CD4-positive, alpha-beta T cell treated with Interleukin-12 subunit alpha and Interleukin-12 subunit beta, for 1 hour (primary cell): Measurements from ENCODE around the gene PITPNC1.
"Not testable (repeated sequence)": the region's sequence is repeated elsewhere in the genome, so short reads cannot be mapped to it uniquely, and the experiment has no call there.

Source experiments
- DNase-seq: peaks from one replicate; pipeline ENCODE4 v3.0.0-alpha.2; 2020

PITPNC1 gene

DNA sequence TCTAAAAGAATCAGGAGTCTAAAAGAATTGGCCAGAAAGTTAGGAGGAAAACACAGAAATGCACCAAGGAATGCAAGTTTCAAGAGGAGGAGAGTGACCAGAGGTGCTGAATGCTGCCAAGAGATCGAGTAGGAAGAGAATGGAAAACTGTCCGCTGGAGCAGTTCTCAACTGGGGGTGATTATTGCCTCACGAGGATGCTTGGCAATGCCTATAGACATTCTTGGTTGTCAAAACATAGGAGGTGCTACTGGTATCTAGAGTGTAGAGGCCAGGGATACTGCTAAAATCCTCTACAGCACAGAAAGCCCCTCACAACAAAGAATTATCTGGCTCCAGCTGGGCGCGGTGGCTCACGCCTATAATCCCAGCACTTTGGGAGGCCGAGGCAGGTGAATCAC lies 258.6 kb downstream of the PITPNC1 start:
- DNase-seq: no peak

DNA sequence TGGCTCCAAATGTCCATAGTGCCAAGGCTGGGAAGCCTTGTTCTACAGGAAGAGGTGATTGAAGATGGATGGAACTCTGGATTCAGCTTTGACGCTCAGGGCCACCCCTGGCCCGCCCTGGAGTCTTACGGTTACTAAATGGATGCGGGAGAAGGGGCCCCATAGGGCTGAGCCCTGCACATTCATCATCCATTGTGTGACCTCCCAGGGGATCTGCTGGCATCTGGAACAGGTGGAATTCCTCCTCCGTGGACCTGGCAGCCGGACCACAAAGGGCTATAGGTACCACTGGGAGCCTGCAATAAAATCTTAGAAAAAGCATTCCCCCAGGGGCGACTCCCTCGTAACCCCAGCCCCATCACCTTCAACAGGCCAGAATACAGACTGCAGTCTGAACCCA lies 259.2 kb downstream of the PITPNC1 start:
- no peak for DNase-seq

DNA sequence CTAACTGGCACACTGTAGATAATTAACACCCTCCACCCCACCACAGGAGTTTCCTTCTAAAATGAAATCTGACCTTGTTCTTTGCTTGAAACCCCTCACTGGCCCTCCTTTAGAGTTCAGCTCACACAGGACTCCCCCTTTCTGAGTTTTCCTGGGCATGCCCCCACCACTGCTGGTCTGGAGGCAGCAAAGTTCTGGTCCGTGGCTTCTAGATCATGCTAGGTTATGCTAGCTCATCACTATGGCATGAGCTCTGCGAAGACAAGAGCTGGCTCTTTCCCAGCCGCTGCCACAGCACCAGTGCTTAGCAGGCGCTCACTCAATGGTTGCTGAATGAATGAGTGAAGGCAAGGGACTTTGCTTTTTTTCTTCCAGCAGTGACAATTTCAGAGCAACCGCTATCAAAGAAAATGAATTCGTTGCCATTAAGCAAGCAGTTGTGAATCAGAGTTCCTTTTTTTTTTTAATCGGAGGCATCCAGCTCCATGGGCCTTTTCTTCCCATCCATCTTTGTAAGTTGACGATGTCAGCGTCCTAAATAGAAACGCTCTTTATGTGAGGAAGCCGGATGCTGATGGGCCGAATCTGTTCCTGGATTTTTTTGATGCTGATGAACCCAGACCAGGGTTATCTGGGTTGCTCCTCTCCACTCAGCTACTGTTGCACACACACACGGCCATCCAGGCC lies 259.9 kb downstream of the PITPNC1 start:
- no peak for DNase-seq

DNA sequence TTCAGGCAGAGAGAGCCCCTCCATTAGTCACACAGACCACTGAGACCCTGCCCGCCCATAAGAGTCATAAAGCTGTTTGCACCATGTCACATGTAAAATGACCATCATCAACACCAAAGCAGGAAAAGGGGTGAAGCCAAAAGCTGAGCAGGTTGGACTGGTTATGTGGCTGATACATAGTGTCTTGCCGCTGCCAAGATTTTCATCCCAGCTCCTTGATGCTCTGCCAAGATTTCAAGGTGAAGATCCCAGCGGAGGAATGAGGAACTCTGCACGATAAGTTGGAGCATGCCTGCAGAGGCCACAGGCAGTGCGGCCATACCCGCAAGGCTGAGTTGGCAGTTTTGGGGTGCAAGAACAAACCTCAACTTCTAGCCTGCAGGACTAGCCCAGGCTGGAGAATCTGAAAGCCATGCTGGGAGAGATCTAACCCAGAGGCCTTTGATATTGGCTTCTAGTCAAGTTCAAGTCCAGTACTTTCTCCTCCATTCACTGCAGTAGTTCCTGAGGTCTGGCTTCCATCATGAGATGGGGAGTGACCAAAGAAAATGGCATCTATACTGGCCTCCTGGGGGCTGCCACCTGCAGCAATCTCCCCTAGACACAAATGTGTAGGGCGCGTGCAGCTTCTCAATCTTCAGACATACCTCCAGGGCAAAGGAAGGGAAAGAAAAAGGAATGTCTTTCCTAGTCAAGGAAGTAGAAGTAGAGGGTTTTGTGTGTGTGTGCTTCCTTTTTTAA lies 261.0 kb downstream of the PITPNC1 start:
- DNase-seq: no peak

DNA sequence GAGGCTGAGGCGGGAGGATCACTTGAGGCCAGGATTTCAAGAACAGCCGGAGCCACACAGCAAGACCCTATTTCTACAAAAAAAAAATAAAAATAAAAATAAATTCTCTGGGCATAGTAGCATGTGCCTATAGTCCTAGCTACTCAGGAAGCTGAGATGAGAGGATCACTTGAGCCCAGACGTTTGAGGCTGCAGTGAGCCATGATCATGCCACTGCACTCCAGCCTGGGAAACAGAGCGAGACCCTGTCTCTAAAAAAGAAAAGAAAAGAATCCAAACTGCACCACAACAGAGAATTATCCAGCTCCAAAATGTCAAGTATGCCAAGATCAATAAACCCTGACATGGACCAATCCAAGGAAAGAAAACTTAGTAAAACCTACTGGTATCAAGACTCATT lies 261.8 kb downstream of the PITPNC1 start:
- DNase-seq: no peak

DNA sequence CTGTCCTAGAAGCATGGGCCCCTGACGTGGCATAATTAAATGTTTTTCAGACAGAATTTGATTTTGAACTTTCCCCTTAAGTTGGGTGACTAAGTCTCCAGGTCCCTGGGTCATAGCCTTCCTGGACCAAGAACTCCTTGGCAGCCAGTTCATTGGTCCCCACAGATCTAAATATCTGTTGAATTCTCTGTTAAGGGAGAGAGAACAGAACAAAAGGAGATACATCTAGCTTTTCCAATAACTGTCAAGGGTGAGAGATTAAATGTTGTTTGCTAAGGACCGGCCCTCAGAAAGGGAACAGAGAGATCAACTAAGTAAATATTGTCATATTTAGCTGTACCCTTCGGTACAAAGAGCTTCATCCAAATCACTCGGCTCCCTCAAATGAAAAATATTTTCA lies 262.5 kb downstream of the PITPNC1 start:
- no peak for DNase-seq

DNA sequence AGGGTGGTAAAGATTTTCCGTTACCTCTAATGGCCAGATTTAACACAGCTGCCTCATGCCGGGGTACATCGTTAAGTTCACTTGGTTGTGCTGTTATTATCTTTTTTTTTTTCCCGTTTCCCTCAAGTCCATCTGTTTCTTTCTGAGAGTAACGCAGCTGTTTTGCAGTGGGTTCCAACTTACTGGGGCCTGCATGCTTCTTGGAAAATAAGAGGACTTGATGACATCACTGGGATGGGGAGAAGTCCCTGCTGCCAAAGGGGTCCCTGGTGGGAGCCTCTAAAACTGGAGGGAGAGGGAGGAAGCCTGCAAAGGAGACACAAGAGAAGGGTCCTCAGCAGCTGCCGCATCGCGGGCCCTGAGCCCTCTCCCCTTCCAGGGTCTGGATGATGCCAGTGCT lies 262.9 kb downstream of the PITPNC1 start:
- DNase-seq: no peak

DNA sequence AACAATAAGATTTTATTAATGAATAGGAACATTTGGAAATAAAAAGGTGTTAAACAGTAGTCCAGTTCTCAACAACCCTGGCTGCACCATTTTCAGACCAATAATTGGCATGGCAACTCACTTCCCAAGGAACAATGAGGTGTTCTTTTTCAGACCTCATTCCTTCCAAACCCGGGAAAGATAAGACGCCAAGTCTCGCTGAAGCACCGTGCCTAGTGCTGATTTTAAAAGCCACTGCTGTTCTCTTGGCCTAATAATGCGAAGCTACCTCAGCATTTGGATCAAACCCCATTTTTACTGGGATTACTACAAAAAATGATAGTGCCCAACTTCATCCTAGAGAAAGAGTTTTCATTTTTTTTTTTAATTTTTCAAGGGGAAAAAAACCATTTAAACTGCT lies 265.4 kb downstream of the PITPNC1 start:
- DNase-seq: no peak

DNA sequence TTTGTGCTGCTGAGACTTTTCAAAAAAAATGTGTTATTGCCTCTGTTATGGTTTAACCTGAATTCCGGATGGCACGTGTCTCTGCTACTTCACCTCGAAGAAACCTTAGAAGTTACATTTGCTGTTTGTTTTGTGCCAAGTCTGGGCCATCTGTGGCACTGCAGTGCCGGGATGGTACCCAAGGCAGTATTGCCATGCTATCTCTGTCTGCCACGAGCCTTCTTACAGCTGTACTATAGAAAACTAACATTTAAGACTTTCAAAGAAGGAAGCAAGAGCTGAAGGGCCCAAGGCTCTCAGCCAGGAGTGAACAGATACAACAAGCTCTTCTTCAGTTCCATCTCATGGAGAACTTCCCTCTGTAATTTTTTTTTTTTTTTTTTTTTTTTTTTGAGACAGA lies 267.0 kb downstream of the PITPNC1 start:
- no peak for DNase-seq

DNA sequence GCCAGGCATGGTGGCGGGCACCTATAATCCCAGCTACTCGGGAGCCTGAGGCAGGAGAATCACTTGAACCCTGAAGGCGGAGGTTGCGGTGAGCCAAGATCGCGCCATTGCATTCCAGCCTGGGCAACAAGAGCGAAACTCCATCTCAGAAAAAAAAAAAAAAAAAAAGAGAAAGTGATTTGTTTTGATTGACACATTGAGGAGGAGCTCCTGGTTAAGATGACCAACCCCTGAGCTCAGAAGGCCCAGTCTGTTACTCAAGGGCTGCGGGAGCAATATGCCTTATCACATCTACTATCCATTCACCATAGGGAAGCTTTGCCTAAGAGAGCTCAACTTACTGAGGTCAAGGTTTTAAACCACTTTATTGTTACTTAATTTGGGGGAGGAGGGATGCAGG lies 268.1 kb downstream of the PITPNC1 start:
- DNase-seq: not testable (repeated sequence)

DNA sequence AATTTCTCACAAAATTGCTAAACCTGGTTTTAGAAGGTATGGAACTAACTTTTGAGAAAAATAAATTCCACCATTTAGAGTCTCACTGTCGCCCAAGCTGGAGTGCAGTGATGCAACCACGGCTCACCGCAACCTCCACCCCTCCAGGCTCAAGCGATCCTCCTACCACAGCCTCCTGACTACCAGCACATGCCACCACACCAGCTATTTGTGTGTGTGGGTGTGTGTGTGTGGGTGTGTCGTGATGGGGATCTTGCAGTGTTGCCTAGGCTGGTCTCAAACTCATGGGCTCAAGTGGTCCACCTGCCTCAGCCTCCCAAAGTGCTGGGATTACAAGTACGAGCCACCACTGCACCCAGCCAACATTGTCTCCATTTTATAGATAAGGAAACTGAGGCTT lies 269.4 kb downstream of the PITPNC1 start:
- no peak for DNase-seq

DNA sequence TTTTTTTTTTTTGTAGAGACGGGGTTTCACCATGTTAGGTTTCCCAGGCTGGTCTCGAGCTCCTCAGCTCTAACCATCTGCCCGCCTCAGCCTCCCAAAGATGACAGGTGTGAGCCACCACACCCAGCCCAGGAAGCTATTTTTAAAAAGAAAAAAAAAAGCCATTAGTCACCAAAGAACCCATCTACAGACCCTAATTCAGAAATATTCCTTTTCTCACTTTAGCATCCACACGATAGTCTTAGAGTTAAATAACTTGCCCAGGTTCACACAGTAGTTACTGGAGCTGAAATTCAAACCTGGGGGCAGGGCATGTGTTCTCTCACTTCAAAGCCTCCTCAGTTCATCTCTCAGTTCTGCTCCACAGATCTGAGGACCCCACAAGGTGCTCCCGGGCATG lies 270.4 kb downstream of the PITPNC1 start:
- no peak for DNase-seq

DNA sequence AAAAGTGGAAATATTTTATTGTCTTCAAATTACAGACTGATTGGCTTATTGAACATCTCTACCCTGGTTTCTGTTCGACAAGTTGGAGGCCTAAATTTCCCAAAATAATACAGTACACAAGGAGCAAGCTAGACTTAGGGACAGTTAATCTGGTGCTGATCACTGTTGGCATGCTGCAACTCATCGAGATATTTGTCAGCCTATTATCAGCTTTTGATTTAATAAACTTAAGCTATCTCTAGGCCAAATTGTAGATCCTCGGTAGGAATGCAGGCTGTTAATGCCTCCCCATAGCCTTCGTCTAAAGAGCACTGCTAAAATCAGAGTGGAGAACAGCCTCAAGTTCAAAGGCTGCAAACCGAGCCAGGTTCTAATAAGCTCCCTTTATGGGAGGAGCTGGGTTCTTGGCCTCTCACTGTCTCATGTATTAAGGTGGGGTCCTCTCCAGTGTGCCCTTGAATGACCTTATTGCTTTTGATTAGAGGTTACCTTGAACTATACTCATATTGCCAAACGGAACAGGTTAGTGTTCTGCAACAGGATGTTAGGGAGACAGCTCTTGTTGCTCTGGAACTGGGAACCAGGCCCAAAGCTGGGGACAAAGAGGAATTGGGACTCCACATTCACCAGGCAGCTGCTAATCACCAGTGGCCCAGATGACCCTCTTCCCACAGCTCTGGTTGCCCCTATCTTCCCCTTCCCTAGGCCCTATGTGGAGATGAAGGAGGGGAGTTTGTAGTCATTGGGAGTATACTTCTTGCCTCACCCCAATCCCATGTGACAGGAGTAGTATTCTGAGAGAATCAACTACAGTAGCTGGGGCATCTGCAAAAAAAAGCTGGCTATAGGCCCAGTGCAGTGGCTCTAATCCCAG lies 271.2 kb downstream of the PITPNC1 start:
- DNase-seq: no peak

DNA sequence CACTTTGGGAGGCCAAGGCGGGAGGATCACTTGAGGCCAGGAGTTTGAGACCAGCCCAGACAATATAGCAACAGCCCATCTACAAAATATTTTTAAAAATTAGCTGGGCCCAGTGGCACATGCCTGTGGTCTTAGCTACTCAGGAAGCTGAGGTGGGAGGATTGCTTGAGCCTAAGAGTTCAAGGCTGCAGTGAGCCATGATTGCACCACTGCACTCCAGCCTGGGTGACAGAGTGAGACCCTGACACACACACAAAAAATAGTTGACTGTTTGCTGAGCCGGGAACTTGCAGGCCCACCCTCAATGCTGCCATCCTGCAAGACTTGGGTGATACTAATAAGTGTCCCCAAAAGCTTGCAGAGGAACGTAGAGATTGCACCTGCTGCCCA lies 271.8 kb downstream of the PITPNC1 start:
- DNase-seq: not testable (repeated sequence)

DNA sequence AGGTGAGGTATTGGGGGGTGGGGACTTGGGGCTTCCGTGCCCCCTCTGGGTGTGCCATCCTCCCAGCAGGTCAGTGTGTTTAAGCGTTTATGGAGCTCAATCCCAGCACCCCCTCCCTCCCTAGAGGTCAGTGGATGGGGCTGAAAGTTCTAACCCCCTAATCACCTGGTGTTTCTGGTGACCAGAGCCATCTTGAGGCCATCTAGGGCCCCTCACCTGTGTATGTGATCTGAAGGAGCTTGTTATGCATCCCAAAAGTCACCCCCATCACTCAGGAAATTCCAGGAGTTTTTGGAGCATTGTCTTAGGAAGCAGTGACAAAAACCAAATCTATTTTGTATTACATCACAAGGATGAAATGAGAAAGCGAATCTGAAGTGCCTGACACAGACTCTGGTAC lies 272.8 kb downstream of the PITPNC1 start:
- no peak for DNase-seq

DNA sequence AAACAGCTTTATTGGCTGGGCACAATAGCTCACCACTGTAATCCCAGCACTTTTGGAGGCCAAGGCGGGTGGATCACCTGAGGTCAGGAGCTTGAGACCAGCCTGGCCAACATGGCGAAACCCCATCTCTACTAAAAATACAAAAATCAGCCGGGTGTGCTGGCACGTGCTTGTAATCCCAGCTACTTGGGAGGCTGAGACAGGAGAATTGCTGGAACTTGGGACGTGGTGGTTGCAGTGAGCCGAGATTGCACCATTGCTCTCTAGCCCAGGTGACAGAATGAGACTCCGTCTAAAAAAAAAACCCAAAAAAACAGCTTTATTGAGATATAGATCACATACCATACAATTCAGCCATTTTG lies 274.1 kb downstream of the PITPNC1 start:
- DNase-seq: not testable (repeated sequence)

DNA sequence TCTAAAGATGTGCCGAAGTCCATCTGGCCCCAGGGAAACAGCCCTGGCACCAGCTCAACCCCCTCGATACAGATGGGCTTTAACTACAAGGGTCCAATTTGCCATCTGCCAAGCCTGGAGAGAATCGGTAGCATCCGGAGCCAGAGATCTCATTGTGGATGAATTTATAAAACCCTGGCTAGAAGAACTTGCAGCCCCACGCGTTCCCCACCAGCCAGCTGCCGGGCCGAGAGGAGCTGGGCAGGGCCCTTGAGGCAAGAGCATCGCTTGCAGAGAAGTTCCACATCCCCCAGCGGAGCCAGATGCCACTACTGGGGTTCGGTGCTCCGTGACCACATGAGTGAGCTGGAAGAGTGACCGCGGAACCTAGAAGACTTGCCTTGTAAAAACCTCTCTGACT lies 275.4 kb downstream of the PITPNC1 start:
- DNase-seq: no peak

DNA sequence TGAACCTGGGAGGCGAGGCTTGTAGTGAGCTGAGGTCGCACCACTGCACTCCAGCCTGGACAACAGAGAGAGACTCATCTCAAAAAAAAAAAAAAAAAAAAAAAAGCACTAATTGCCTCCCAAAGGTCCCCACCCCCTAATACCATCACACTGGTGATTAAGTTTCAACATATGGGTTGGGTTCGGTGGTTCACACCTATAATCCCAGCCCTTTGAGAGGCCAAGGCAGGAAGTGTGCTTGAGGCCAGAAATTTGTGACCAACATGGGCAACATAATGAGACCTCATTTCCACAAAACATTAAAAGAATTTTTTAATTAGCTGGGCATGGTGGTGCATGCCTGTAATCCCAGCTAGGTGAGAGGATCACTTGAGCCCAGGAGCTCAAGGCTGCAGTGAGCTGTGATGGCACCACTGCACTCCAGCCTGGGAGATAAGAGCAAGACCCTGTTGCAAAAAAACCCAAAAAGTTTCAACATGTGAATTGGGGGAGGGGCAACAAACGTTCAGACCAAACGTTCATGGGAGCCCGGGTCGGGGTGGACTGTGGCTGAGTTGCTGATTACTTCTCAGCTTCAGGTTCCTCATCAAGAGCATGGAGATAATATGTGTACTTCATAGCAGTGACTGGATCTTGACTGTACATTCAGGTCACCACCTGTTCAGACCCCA lies 278.5 kb downstream of the PITPNC1 start:
- no peak for DNase-seq

DNA sequence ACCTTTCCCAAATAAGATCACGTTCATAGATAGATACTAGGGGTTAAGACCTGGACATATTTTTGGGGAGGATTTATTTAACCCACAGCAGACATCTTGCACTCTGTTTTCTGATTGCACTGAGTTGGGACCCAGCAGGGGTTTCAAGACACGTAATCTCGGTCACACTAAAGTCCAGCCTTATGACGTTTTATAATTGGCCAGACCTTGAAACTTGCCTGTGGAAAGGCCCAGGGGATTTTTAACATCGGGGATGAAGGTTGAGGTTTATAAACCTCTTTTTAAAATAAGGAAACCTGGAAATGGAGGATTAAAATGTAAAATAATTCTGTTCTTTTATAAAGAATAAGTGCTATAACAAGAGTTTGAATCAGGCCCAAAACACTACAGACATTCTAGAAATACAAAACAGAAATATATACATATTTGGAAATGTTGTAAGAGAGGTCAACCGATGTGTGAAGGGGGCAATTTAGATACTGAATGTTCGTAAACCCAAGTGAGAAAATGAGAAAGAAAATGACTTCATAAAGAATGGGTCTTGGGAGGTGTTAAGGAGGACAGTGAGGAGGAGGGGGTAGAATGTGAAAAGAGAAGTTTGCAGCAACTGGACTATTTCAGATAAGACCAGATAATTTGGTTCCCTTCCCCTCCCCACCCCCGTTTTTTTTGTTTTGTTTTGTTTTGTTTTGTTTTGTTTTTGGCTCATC lies 279.6 kb downstream of the PITPNC1 start:
- no peak for DNase-seq

DNA sequence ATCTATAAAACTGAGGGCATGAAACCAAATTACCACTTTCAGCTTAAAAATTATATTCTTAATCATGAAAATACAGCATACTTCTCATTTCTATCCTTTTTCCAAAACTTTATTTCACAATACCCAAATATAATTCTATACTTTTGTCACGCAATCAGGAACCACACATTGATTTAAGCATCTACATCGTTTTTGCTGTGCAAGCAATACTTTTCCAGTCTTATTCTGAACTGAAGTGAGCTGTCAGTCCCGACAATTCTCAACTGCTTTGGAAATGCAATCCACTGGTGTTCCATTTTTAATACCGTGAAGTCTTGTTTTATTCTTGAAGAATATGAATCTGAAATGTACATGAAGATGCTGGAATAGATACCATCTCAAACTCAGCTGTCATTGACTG lies 280.5 kb downstream of the PITPNC1 start:
- DNase-seq: no peak

DNA sequence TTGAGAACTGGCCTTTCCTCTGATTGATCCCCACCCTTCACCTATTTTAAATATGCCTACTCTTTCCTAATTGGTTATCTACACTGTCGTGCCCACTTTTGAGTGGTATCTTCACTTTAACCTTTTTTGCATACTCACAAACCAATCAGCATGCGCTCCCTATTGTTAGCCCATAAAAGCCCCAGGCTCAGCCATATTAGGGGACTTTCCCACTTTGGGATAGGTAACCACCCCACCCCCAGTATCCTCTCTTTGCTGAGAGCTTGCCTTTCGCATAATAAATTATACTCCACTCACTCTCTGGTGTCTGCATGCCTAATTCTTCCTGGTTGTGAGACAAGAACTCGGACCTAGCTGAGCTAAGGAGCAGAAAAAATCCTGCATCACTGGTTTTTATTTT lies 281.2 kb downstream of the PITPNC1 start:
- no peak for DNase-seq

DNA sequence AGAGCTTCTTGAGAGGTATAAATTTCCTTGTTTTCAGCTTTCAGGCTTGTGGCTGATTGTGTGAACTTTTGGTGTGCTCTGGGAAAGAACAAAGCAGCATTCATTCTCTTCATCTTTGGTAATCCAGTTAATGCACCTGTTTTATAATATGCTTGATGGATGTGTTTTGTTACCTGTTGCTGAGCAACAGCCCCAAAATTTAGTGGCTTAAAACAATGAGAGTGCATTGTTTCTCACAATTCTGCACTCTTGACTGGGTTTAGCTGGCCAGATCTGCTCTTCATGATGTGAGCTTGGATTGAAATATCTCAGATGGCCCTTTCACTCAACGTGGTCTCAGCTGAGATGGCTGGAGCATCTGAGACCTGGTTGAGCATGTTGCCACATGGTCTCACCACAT lies 281.9 kb downstream of the PITPNC1 start:
- DNase-seq: no peak

DNA sequence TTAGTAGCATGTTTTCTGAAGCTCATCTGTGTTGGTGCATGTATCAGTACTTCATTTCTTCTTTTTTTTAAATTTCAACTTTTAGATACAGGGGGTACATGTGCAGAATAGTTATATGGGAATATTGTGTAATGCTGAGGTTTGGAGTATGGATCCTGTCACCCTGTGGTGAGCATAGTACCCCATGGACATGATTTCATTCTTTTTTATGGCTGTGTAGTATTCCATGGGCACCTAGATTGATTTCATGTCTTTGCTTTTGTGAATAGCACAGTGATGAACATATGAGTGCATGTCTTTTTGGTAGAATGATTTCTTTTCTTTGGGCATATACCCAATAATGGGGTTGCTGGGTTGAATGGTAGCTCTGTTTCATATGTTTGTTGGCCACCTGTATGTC lies 285.6 kb downstream of the PITPNC1 start:
- no peak for DNase-seq
